HG03135 (cell line): ENCODE measurements around the gene CRYGB.
"Not testable (repeated sequence)": the region's sequence is repeated elsewhere in the genome, so short reads cannot be mapped to it uniquely, and the experiment has no call there.

ENCODE experiments used
- ATAC-seq: cut with Tn5 transposase; IDR thresholded peaks from one replicate; pipeline ENCODE4 v1.9.1; 2021; ENCODE audit warnings: mild to moderate bottlenecking, moderate library complexity; ENCODE audit not compliant: unreplicated experiment

The CRYGB gene

GRCh38 chr2:208118918-208119317, 27.0 kb downstream of the CRYGB start:
- no peak for ATAC-seq

- ATAC-seq = not testable (repeated sequence)
These were observed 28.6 kb downstream of the CRYGB start for GRCh38 chr2:208117390-208117789.

- no peak for ATAC-seq
These were observed 33.0 kb downstream of the CRYGB start for GRCh38 chr2:208112969-208113368.

- not testable (repeated sequence) for ATAC-seq
These were observed 33.6 kb downstream of the CRYGB start for GRCh38 chr2:208112273-208112745.

- no peak for ATAC-seq
These were observed 42.3 kb downstream of the CRYGB start for GRCh38 chr2:208103616-208104015.

- no peak for ATAC-seq
These were observed 44.0 kb downstream of the CRYGB start for GRCh38 chr2:208101716-208102631.

- ATAC-seq = no peak
These were observed 46.1 kb downstream of the CRYGB start for GRCh38 chr2:208099682-208100470.

GRCh38 chr2:208098701-208099100, 47.3 kb downstream of the CRYGB start:
- not testable (repeated sequence) for ATAC-seq

- ATAC-seq = no peak
These were observed 47.7 kb downstream of the CRYGB start for GRCh38 chr2:208098267-208098666.

- no peak for ATAC-seq
These were observed 48.2 kb downstream of the CRYGB start for GRCh38 chr2:208097801-208098200.

- ATAC-seq = no peak
These were observed 48.6 kb downstream of the CRYGB start for GRCh38 chr2:208097313-208097712.

GRCh38 chr2:208096080-208096479, 49.9 kb downstream of the CRYGB start:
- no peak for ATAC-seq

- ATAC-seq = no peak
These were observed 52.8 kb downstream of the CRYGB start for GRCh38 chr2:208093128-208093527.
